Mucosa of stomach (tissue), 1 donor: ENCODE results near the gene HHIPL1.

Experiments used
- H3K27me3 ChIP-seq: one replicate; pipeline ENCODE4 v1.7.0; 2013; ENCODE audit warnings: mild to moderate bottlenecking, low read length; ENCODE audit not compliant: control insufficient read depth, insufficient read depth
- H3K36me3 ChIP-seq: one replicate; pipeline ENCODE4 v1.7.0; 2013; ENCODE audit warnings: low read length; ENCODE audit not compliant: control insufficient read depth, insufficient read depth
- H3K4me1 ChIP-seq: one replicate; pipeline ENCODE4 v1.7.0; 2013; ENCODE audit warnings: mild to moderate bottlenecking, low read length; ENCODE audit not compliant: control insufficient read depth, insufficient read depth
- H3K4me3 ChIP-seq: one replicate; pipeline ENCODE4 v1.7.0; 2013; ENCODE audit warnings: low read length
- H3K9ac ChIP-seq: one replicate; pipeline ENCODE4 v1.7.0; 2013; ENCODE audit warnings: mild to moderate bottlenecking, low read length, moderate library complexity
- H3K9me3 ChIP-seq: one replicate; pipeline ENCODE4 v1.7.0; 2013; ENCODE audit warnings: mild to moderate bottlenecking, low read length, moderate library complexity; ENCODE audit not compliant: control insufficient read depth
- donor health status: Pancreatic carcinoma.

HHIPL1 gene

DNA sequence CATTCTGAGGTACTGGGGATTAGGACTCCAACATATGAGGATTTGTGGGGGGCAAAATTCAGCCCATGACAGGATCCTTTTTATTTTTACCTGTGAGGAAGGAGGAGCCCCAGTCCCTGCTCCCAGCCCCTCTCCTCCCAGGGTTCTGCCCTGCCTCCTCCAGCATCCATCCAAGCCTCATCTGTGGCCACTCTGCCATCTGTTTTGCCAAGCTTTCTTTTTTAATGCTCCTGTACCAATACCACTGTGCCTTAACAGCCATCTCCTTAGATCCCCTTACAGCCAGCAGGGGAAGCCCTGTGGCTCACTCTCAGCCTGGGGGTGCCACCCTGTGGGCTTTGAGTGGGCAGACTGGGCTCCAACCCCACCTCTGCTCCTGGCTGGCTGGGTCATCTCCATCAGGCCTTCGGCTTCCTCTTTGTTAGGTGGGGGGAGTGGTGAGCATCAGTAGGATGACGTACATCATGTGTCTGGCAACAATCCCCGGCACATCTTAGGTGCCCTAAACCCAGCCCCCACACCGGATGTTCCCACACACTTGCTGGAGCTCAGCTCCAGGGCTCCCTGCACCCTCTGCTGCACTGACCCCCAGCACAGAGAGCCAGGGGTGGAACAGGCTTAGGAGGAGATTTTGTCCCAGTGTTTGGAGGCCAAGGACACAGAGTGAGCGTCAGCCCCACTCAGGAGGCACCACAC is 79.4 kb downstream of the HHIPL1 start:
- no peak overlapping the region for H3K9ac ChIP-seq

DNA sequence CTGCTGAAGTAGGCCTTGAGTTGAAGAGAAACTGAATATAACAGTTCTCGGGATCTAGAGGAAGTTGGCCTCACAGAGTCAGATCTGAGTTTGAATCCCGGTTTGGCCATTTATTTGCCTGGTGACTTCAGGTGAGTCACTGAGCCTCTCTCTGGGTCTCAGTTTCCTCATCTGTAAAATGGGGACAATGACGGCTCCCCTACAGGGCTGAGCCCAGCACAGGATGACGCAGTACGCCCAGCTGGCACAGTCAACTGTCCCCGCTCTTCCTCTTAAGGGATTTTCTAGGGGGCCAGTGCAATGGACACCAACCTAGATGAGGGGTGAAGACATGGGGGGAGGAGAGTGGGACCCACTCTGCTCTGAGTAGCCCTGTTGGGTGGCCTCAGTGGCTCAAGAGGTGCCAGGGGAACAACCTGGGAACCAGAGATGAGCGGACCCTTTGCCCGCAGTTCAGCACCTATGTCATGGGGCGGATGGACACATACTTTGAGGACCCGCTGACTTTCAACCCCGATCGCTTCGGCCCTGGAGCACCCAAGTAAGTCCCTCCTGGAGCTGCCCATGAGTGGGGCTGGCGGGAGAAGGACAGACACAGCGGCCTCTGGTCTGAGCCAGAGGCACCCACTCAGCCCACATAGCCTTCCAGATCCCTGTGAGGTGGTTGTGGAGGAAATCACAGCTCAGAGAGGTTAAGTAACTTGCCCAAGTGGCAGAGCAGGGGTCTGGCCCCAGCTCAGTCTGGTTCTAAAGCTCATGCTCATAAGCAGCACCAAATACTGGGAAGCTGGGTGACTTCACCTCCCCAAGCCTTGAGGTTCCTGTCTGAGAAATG is 80.2 kb downstream of the HHIPL1 start:
- Histone ChIP-seq H3K36me3 (no peaks in the 10 kb centered on the region), H3K9ac (no peak overlapping the region), H3K4me1 (peaks cover 5% of the 10 kb centered on the region), H3K4me3 (no peak overlapping the region), H3K27me3 (peaks cover 5% of the 10 kb centered on the region), H3K9me3 (no peaks in the 10 kb centered on the region)

More for the DNA sequence above, 79.4 kb downstream of the HHIPL1 start:
- Histone ChIP-seq H3K9me3 (no peaks in the 10 kb centered on the region), H3K4me1 (no peaks in the 10 kb centered on the region), H3K36me3 (no peaks in the 10 kb centered on the region), H3K27me3 (peaks cover 4% of the 10 kb centered on the region), H3K4me3 (no peak overlapping the region)

DNA sequence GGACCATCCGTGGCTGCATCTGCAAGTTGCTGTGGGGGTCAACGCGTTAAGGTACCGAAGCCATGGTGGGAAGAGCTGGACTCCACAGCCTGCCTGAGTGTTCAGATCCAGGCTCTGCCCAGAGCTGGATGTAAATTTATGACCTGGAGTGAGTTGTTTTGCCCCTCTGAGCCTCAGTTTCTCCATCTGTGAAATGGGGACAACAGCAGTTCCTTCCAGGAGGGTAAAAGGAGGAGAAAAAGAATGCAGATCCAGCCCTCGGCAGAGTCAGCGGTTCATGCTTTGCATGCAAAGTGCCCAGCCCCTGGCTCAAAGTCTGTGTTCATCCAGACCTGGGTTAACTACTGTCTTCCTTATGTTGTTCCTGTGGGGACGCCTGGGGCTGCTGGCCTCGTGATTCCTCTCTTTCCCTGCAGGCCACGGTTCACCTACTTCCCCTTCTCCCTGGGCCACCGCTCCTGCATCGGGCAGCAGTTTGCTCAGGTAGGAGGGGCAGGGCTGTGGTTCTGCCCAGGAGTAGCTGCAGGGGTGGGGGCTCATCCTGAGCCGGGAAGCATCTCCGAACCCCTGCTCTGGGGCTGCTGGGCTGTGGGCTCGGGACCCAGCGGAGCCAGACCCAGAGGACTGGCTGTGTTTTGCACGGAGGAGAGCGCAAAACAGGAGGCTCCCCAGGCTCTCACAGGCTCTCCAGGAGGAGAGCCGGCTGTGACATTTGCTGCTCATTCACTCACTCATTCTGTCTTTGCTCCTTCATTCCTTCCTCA is 81.0 kb downstream of the HHIPL1 start:
- H3K4me1 ChIP-seq, result peaks cover 13% of the 10 kb centered on the region
- no peaks in the 10 kb centered on the region for H3K9me3 ChIP-seq
- H3K9ac ChIP-seq, result no peak overlapping the region
- no peak overlapping the region for H3K4me3 ChIP-seq
- H3K36me3 ChIP-seq, result no peaks in the 10 kb centered on the region
- peaks cover 13% of the 10 kb centered on the region for H3K27me3 ChIP-seq

DNA sequence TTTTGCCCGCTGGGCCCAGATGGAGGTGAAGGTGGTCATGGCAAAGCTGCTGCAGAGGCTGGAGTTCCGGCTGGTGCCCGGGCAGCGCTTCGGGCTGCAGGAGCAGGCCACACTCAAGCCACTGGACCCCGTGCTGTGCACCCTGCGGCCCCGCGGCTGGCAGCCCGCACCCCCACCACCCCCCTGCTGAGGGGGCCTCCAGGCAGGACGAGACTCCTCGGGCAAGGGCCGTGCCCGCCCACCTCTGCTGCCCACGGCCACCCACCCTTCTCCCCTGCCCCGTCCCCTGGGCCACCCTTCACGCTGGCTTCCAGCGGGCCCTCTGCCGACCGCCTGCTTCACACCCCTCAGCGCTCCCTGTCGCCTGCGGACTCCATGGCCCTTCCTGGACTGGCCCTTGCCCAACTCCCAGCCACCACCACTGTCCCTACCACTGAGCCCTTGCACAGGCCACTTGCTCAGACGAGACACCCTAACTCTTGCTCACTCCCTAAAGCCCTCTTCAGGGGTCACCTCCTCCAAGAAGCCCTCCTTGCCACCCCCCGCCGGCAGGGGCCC is 81.7 kb downstream of the HHIPL1 start:
- Histone ChIP-seq H3K9me3 (no peaks in the 10 kb centered on the region), H3K36me3 (no peaks in the 10 kb centered on the region), H3K4me1 (peaks cover 13% of the 10 kb centered on the region), H3K4me3 (no peak overlapping the region), H3K27me3 (peaks cover 19% of the 10 kb centered on the region), H3K9ac (no peak overlapping the region)

DNA sequence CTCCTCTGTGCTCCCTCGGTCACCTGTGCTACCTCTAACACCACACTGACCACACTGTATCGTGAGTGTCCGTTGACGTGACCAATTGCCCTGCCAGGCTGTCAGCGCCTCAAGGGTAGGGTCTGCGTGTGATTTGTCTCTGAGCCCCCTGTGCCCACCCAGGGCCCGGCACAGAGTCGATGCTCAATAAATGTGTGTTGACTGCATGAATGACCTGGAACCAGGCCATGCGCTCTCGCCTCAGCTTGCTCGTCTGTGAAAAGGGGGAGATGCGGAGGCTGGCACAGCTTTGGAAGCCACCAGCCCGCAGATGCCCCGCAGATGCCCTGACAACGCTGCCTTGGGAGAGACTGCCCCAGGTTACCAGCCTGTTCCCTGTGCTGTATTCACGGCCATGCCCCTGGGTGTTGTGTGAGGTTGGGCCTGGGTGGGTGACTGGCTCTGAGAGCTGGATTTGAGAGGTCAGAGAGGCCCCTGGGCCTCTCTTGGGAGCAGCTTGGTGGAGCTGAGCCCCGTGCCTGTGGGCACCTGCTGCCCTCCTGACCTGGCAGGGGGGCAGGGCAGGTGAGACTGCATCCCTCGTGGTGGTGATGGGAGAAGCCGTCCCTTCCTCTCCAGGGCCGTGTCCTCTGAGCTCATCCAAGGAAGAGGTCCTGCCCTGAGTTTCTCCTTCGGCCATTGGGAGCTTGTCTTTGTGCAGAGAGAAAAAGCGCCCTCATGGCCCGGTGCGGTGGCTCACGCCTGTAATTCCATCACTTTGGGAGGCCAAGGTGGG is 82.4 kb downstream of the HHIPL1 start:
- Histone ChIP-seq H3K9ac (no peak overlapping the region), H3K4me3 (no peak overlapping the region), H3K36me3 (no peaks in the 10 kb centered on the region), H3K9me3 (no peaks in the 10 kb centered on the region), H3K27me3 (peaks cover 19% of the 10 kb centered on the region), H3K4me1 (peaks cover 13% of the 10 kb centered on the region)

DNA sequence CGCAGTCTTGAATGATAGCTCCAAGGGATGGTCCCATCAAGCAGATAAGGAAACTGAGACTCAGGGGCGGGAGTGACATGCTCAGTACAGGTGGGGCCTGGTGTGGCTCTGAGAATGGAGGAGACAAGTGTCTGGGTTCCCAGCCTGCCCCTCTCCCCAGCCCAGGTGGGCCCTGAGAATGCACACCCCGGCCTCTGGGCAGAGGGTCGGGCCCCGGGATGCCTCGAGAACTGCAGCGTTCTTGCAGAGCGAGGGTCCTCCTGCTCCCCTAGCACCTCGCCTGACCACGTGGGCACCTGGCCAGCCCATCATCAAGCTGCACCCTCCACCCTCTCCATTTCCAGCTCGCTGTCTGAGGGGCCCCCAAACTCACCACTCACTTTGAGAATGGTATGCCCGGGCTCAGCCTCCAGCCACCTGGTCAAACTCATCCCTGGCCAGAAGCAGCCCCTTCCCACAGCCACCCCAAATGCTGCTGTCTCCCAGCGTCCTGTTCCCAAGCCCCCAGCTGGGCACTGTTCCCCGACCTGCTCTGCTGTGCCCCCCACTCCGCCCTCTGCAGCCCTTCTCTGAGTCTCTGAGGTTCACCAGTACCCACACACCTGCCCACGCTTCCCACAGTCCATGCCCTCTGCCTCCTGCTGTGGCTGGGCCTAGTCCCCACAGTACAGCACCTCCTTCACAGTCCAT is 83.4 kb downstream of the HHIPL1 start:
- H3K9ac ChIP-seq, result no peak overlapping the region
- H3K36me3 ChIP-seq, result no peaks in the 10 kb centered on the region
- peaks cover 13% of the 10 kb centered on the region for H3K4me1 ChIP-seq
- peaks cover 19% of the 10 kb centered on the region for H3K27me3 ChIP-seq
- no peak overlapping the region for H3K4me3 ChIP-seq
- no peaks in the 10 kb centered on the region for H3K9me3 ChIP-seq

DNA sequence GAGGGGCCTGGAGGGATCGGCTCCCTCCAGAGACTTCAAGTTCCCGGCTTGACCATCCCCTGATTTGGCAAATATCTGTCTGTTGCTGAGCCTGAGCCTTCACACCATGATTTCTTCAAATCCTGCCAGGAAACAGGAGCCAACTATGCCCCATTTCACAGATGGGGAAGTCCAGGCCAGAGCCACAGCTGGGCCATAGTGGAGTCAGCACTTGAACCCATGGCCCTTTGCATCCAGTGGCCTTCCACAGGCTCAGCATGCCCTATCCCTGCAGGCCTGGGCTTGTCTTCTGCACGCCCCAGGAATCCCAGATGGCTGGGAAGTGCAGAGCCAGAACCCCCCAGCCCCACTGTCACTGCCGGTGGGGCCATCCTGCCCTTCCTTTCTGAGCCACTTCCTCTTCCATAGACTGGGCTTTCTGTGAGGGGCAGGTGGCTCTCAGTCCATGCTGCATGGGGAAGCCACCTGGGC is 84.1 kb downstream of the HHIPL1 start:
- H3K4me3 ChIP-seq, result no peak overlapping the region
- H3K4me1 ChIP-seq, result peaks cover 13% of the 10 kb centered on the region
- no peaks in the 10 kb centered on the region for H3K9me3 ChIP-seq
- no peaks in the 10 kb centered on the region for H3K36me3 ChIP-seq
- H3K27me3 ChIP-seq, result peaks cover 19% of the 10 kb centered on the region
- H3K9ac ChIP-seq, result no peak overlapping the region
